ENCODE data around the gene DOC2A.

DOC2A gene

GRCh38 chr16:30024451-30024850 is 13.6 kb upstream of the DOC2A start:
- peaks cover 0 to 20% (median 0%) of the 10 kb centered on the region in 3 experiments for H3K27me3 ChIP-seq (ENCODE audit: control insufficient read depth in 3 of 3, insufficient read depth in 3 of 3, low read depth in 1 of 3, low read length in 3 of 3)
- no CpG with 5 or more reads among the region's 16 CpGs for WGBS, 2 donors (ENCODE audit: extremely low coverage in 2 of 2, insufficient read length in 2 of 2, insufficient replicate concordance in 1 of 2)

GRCh38 chr16:30023586-30023985 is 12.8 kb upstream of the DOC2A start:
- Histone ChIP-seq H2BK120ac (ENCODE audit: low read depth, low read length) (no peak overlapping the region), H2BK5ac (ENCODE audit: low read length) (no peak overlapping the region), H3K4ac (ENCODE audit: low read length) (no peak overlapping the region), H2BK15ac (ENCODE audit: low read length) (no peak overlapping the region), H3K23ac (ENCODE audit: low read depth, low read length, poor library complexity) (no peak overlapping the region), H4K91ac (ENCODE audit: low read depth, low read length, poor library complexity) (no peak overlapping the region), H3K36me3 (replicated peaks in 1 of 2; ENCODE audit: control insufficient read depth in 2 of 2, insufficient read depth in 2 of 2, low read length in 2 of 2) (peaks cover 0 to 7% of the 10 kb centered on the region in 2 donors), H3K9ac (ENCODE audit: low read depth, low read length, poor library complexity) (no peak overlapping the region), H2AK5ac (ENCODE audit: low read depth, low read length) (no peak overlapping the region), H3K18ac (ENCODE audit: low read length) (no peak overlapping the region), H2BK12ac (ENCODE audit: low read length) (no peak overlapping the region), H2AFZ (ENCODE audit: low read length) (no peak overlapping the region), H3K4me3 (ENCODE audit: low read length in 2 of 2) (no peak overlapping the region), H3K27me3 (ENCODE audit: control insufficient read depth in 3 of 3, insufficient read depth in 3 of 3, low read depth in 1 of 3, low read length in 3 of 3) (peaks cover 0 to 14% (median 0%) of the 10 kb centered on the region in 3 experiments), H4K8ac (ENCODE audit: low read depth, low read length) (no peak overlapping the region), H3K4me2 (ENCODE audit: insufficient read depth, low read length, poor library complexity, severe bottlenecking) (no peak overlapping the region), H3K79me1 (ENCODE audit: low read depth, low read length) (peaks cover 4% of the 10 kb centered on the region), H3K9me3 (replicated peaks in 1 of 2; ENCODE audit: control insufficient read depth in 2 of 2, insufficient read depth in 1 of 2, low read depth in 1 of 2, low read length in 2 of 2) (no peaks in the 10 kb centered on the region), H3K27ac (replicated peaks; ENCODE audit: low read length) (no peak overlapping the region), H3K4me1 (ENCODE audit: control insufficient read depth in 2 of 2, insufficient read depth in 1 of 2, low read depth in 1 of 2, low read length in 2 of 2) (peaks cover 4% of the 10 kb centered on the region in 2 donors), H3K14ac (ENCODE audit: low read length) (no peak overlapping the region)
- no peak for DNase-seq (ENCODE audit: low spot score)
- no CpG with 5 or more reads among the region's 11 CpGs for WGBS, 2 donors (ENCODE audit: extremely low coverage in 2 of 2, insufficient read length in 2 of 2, insufficient replicate concordance in 1 of 2)

More at GRCh38 chr16:30024451-30024850, 13.6 kb upstream of the DOC2A start:
- Histone ChIP-seq H3K9ac (ENCODE audit: low read depth, low read length, poor library complexity) (no peak overlapping the region), H2BK5ac (ENCODE audit: low read length) (peak overlapping the region; percentile 73), H2AFZ (ENCODE audit: low read length) (no peak overlapping the region), H3K4me2 (ENCODE audit: insufficient read depth, low read length, poor library complexity, severe bottlenecking) (no peak overlapping the region), H3K14ac (ENCODE audit: low read length) (no peak overlapping the region), H3K18ac (ENCODE audit: low read length) (no peak overlapping the region), H3K27ac (replicated peaks; ENCODE audit: low read length) (no peak overlapping the region), H3K79me1 (ENCODE audit: low read depth, low read length) (peaks cover 4% of the 10 kb centered on the region), H3K4me1 (ENCODE audit: control insufficient read depth in 2 of 2, insufficient read depth in 1 of 2, low read depth in 1 of 2, low read length in 2 of 2) (peaks cover 4 to 9% of the 10 kb centered on the region in 2 donors), H2AK5ac (ENCODE audit: low read depth, low read length) (no peak overlapping the region), H3K9me3 (replicated peaks in 1 of 2; ENCODE audit: control insufficient read depth in 2 of 2, insufficient read depth in 1 of 2, low read depth in 1 of 2, low read length in 2 of 2) (no peaks in the 10 kb centered on the region), H3K23ac (ENCODE audit: low read depth, low read length, poor library complexity) (peak overlapping the region; percentile 40), H4K8ac (ENCODE audit: low read depth, low read length) (no peak overlapping the region), H2BK15ac (ENCODE audit: low read length) (no peak overlapping the region), H3K4me3 (ENCODE audit: low read length in 2 of 2) (no peak overlapping the region), H3K36me3 (replicated peaks in 1 of 2; ENCODE audit: control insufficient read depth in 2 of 2, insufficient read depth in 2 of 2, low read length in 2 of 2) (peaks cover 0 to 7% of the 10 kb centered on the region in 2 donors), H3K4ac (ENCODE audit: low read length) (no peak overlapping the region), H4K91ac (ENCODE audit: low read depth, low read length, poor library complexity) (no peak overlapping the region), H2BK120ac (ENCODE audit: low read depth, low read length) (no peak overlapping the region), H2BK12ac (ENCODE audit: low read length) (no peak overlapping the region)
- no peak for DNase-seq (ENCODE audit: low spot score)

- no peak within 1 kb of the TSS for H3K18ac ChIP-seq (ENCODE audit: low read length)
- H2AFZ ChIP-seq (ENCODE audit: low read length), result no peak within 1 kb of the TSS
- H3K79me1 ChIP-seq (ENCODE audit: low read depth, low read length), result peaks cover 4% of the 10 kb centered on the region
- peaks cover 0 to 7% of the 10 kb centered on the region in 2 donors for H3K36me3 ChIP-seq (replicated peaks in 1 of 2; ENCODE audit: control insufficient read depth in 2 of 2, insufficient read depth in 2 of 2, low read length in 2 of 2)
- no peak within 1 kb of the TSS for H2BK15ac ChIP-seq (ENCODE audit: low read length)
- no peak within 1 kb of the TSS for H4K8ac ChIP-seq (ENCODE audit: low read depth, low read length)
- no peak within 1 kb of the TSS for H4K91ac ChIP-seq (ENCODE audit: low read depth, low read length, poor library complexity)
- H3K23ac ChIP-seq (ENCODE audit: low read depth, low read length, poor library complexity), result no peak within 1 kb of the TSS
- peaks cover 0 to 15% (median 0%) of the 10 kb centered on the region in 3 experiments for H3K27me3 ChIP-seq (ENCODE audit: control insufficient read depth in 3 of 3, insufficient read depth in 3 of 3, low read depth in 1 of 3, low read length in 3 of 3)
- no peak within 1 kb of the TSS for H2BK12ac ChIP-seq (ENCODE audit: low read length)
- H3K4me2 ChIP-seq (ENCODE audit: insufficient read depth, low read length, poor library complexity, severe bottlenecking), result no peak within 1 kb of the TSS
- no peak within 1 kb of the TSS for H3K4ac ChIP-seq (ENCODE audit: low read length)
- no peak for DNase-seq (ENCODE audit: low spot score)
- H3K4me3 ChIP-seq (ENCODE audit: low read length in 2 of 2), result no peak within 1 kb of the TSS
- H3K27ac ChIP-seq (replicated peaks; ENCODE audit: low read length), result no peak within 1 kb of the TSS
- no peak within 1 kb of the TSS for H3K14ac ChIP-seq (ENCODE audit: low read length)
- H2BK5ac ChIP-seq (ENCODE audit: low read length), result no peak within 1 kb of the TSS
- no peak within 1 kb of the TSS for H2BK120ac ChIP-seq (ENCODE audit: low read depth, low read length)
- no CpG with 5 or more reads among the region's 6 CpGs for WGBS, 2 donors (ENCODE audit: extremely low coverage in 2 of 2, insufficient read length in 2 of 2, insufficient replicate concordance in 1 of 2)
- H3K9me3 ChIP-seq (replicated peaks in 1 of 2; ENCODE audit: control insufficient read depth in 2 of 2, insufficient read depth in 1 of 2, low read depth in 1 of 2, low read length in 2 of 2), result no peaks in the 10 kb centered on the region
- peaks cover 0 to 4% of the 10 kb centered on the region in 2 donors for H3K4me1 ChIP-seq (ENCODE audit: control insufficient read depth in 2 of 2, insufficient read depth in 1 of 2, low read depth in 1 of 2, low read length in 2 of 2)
- no peak within 1 kb of the TSS for H3K9ac ChIP-seq (ENCODE audit: low read depth, low read length, poor library complexity)
- no peak within 1 kb of the TSS for H2AK5ac ChIP-seq (ENCODE audit: low read depth, low read length)
Observed at GRCh38 chr16:30022887-30023286, 12.1 kb upstream of the DOC2A start, which contains the start of gene C16orf92. TSS of gene C16orf92 (plus strand) at chr16:30023198. CDS start at chr16:30023341, 143 bp downstream.

GRCh38 chr16:30018731-30019158 is 7.9 kb upstream of the DOC2A start:
- Histone ChIP-seq H2BK12ac (ENCODE audit: low read length) (no peak overlapping the region), H3K9me3 (replicated peaks in 1 of 2; ENCODE audit: control insufficient read depth in 2 of 2, insufficient read depth in 1 of 2, low read depth in 1 of 2, low read length in 2 of 2) (no peaks in the 10 kb centered on the region), H3K4me2 (ENCODE audit: insufficient read depth, low read length, poor library complexity, severe bottlenecking) (no peak overlapping the region), H3K79me1 (ENCODE audit: low read depth, low read length) (peaks cover 4% of the 10 kb centered on the region), H2BK5ac (ENCODE audit: low read length) (no peak overlapping the region), H3K4ac (ENCODE audit: low read length) (no peak overlapping the region), H2BK15ac (ENCODE audit: low read length) (no peak overlapping the region), H2BK120ac (ENCODE audit: low read depth, low read length) (no peak overlapping the region), H2AFZ (ENCODE audit: low read length) (no peak overlapping the region), H3K36me3 (replicated peaks in 1 of 2; ENCODE audit: control insufficient read depth in 2 of 2, insufficient read depth in 2 of 2, low read length in 2 of 2) (no peaks in the 10 kb centered on the region), H3K27ac (replicated peaks; ENCODE audit: low read length) (no peak overlapping the region), H2AK5ac (ENCODE audit: low read depth, low read length) (no peak overlapping the region), H3K27me3 (ENCODE audit: control insufficient read depth in 3 of 3, insufficient read depth in 3 of 3, low read depth in 1 of 3, low read length in 3 of 3) (peaks cover 0 to 4% (median 0%) of the 10 kb centered on the region in 3 experiments), H3K23ac (ENCODE audit: low read depth, low read length, poor library complexity) (no peak overlapping the region), H4K8ac (ENCODE audit: low read depth, low read length) (no peak overlapping the region), H3K14ac (ENCODE audit: low read length) (no peak overlapping the region), H3K4me3 (ENCODE audit: low read length in 2 of 2) (no peak overlapping the region), H3K4me1 (ENCODE audit: control insufficient read depth in 2 of 2, insufficient read depth in 1 of 2, low read depth in 1 of 2, low read length in 2 of 2) (peaks cover 0 to 4% of the 10 kb centered on the region in 2 donors), H3K9ac (ENCODE audit: low read depth, low read length, poor library complexity) (no peak overlapping the region), H3K18ac (ENCODE audit: low read length) (no peak overlapping the region), H4K91ac (ENCODE audit: low read depth, low read length, poor library complexity) (no peak overlapping the region)
- no CpG with 5 or more reads among the region's 4 CpGs for whole genome bisulfite sequencing, 2 donors (ENCODE audit: extremely low coverage in 2 of 2, insufficient read length in 2 of 2, insufficient replicate concordance in 1 of 2)
- no peak for DNase-seq (ENCODE audit: low spot score)
